CD4-positive, alpha-beta T cell treated with Interleukin-17A for 1 hour (primary cell): ENCODE data around the gene KIF2B.
"Not testable (repeated sequence)": the region's sequence is repeated elsewhere in the genome, so short reads cannot be mapped to it uniquely, and the experiment has no call there.

Experiments used
- DNase-seq: peaks from one replicate; pipeline ENCODE4 v3.0.0-alpha.2; 2020

Gene KIF2B, protein sequence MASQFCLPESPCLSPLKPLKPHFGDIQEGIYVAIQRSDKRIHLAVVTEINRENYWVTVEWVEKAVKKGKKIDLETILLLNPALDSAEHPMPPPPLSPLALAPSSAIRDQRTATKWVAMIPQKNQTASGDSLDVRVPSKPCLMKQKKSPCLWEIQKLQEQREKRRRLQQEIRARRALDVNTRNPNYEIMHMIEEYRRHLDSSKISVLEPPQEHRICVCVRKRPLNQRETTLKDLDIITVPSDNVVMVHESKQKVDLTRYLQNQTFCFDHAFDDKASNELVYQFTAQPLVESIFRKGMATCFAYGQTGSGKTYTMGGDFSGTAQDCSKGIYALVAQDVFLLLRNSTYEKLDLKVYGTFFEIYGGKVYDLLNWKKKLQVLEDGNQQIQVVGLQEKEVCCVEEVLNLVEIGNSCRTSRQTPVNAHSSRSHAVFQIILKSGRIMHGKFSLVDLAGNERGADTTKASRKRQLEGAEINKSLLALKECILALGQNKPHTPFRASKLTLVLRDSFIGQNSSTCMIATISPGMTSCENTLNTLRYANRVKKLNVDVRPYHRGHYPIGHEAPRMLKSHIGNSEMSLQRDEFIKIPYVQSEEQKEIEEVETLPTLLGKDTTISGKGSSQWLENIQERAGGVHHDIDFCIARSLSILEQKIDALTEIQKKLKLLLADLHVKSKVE

DNA sequence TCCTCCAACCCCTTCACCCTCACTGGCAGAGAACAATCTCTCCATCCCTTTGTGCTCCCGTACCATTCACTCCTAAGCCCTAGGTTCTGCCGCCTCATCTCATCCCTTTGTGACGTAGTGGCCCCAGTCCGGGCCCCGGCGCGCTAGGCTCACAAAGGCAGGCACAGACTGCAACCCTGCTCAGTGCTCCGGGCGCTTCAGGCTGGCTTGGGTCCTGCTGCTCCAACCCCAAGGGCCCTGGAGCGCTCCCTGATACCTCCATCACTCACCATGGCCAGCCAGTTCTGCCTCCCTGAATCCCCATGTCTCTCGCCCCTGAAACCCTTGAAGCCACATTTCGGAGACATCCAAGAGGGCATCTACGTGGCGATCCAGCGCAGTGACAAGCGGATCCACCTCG is at the start of gene KIF2B:
KIF2B (plus strand) TSS at position 164 of the 400 bp plus-strand sequence; CDS start at position 271, 107 bp downstream.
- DNase-seq = no peak

- DNase-seq = no peak
These were observed 42.4 kb upstream of the KIF2B start for GRCh38 chr17:53780320-53780719.

GRCh38 chr17:53791551-53791950 is 31.2 kb upstream of the KIF2B start:
- no peak for DNase-seq

DNA sequence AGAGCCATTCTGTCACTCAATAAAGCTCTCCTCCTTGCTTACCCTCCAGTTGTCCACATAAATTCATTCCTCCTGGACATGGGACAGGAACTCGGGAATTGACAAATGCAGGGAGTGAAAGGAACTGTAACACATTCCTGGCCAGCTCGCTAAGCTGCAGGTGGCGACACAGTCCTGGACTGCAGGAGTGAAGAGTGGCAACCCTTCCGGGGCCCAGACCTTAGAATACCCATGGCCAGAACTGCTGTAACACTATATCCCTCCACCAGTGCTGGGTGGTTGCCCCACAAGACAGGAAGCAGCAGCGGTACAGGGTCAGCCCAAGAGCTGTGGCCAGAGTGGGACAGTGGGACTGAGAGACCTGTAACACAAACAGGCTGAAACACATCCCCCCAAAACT is 30.3 kb upstream of the KIF2B start:
- no peak for DNase-seq

DNA sequence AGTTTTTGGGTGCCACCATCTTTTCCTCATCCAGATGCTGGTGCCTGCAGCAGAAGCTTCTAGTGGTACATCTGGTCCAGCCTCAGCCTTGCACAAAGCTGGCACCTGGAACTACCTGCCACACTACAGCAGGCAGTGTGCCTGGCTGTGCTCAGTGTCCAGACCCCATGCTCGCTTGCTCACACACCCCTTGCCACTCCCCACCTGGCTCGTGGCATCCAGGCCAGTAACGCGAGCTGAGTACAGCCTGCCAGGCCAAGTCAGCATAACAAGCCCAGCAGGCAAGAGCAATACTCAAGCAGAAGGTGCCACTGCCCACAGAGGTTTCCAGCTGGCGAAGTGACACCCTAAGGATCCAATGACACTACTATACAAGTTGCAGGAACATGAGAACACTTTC is 29.7 kb upstream of the KIF2B start:
- no peak for DNase-seq

DNA sequence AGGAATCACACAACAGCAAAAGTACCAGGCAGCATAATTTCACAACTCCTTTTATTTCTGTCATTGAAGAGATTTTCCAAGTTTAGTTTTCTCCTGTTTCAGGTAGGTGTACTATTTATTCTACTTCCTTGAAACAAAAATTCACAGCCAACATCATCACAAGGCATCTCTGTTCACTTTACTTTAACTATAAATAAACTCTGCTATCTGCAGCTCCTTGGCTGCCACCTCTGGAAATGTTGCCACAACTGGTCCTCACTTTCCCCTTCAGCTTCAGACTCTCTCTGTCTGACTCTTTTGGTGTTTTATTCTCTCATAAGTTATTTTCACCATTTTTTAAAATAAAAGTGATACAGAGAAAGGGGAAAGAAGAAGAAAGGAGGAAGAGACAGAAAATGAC is 27.9 kb upstream of the KIF2B start:
- DNase-seq = no peak

DNA sequence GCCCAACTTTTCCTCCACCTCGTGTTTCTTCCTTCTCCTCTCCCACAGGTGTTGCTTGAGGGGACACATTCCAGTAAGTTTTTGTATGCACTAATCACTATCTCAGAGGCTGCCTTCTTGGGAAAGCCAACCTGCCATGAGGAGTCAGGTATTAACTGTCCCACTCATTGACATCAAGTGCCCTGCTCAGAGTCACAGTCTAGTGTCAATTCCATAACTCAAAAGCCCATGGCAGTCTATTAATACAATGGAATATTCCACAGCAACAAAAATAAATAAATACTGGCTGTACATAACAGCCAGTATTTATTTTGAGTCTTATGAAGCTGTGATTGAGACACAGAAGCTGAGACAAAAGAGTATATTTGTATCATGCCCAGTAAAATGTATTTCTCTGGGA is 26.1 kb upstream of the KIF2B start:
- DNase-seq = no peak

DNA sequence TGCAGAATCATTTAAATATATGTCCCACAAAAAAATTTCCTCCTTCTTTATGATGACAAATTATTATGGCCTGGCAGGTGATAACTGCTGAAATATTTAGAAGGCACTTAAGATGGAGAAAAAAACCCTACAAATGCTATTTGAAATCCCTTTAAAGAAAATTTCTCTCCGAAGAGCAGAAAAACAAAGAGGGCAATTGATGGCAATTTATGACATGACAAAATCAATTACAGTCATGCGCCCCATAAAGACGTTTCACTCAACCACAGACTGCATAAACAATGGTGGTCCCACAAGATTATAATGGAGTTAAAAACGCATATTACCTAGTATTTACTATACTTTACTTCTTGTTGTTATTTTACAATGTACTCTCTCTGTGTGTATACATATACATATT is 25.2 kb upstream of the KIF2B start:
- no peak for DNase-seq

GRCh38 chr17:53804437-53804836 is 18.3 kb upstream of the KIF2B start:
- DNase-seq = no peak

- DNase-seq = no peak
These were observed 16.3 kb upstream of the KIF2B start for GRCh38 chr17:53806473-53806872.

DNA sequence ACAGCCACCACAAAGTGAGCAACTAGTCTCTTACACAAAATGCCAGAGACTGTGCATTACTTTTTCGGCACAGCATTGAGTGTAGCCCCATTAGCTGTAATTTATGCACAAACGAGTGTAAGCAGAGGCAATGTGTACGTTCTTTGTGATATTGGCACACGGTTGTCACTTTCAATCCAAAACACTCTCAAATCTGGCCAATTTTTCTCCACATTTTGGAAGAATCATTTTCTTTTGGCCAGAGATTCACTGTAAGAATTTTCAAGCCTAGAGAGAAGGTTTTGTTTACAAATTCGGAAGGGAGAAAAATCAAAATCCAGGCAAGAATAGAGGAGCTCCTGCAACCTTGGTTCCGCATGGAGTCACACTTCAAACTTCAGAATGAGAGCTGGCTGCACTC is 15.4 kb upstream of the KIF2B start:
- DNase-seq = no peak

DNA sequence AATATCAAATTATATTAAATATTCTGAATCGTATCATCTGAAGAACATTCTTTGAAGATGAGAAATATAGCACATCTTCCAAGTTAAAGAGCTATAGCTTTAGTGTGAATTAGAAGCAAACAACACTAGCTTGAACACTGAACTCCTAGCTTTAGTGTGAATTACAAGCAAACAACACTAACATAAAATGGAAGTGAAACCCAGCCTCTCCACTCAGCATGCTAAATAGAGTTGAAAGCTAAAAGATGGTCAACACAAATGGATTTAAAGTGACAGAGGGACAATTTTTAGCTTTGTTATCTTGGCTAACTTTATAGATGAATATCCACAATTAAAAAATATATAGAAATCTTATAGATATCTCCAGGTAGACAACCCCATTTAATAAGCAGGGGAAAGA is 4.5 kb upstream of the KIF2B start:
- no peak for DNase-seq

DNA sequence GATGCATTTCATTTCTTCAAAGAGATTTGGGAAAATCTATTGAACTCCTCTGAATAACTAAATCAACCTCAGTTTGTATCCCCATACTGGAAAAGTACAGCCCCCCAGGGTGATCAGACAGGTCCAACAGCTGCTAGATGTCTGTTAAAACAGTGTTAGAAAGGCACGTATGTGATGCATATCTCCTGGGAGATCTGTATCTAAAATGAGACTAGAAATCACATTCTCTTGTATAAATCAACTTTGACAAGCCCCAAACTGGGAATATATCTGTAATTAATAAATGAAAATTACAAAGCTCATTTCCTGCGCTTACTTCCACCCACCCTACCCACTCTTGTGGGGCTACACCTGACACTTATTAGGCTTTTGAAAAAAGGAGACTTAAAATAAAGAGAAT is 3.8 kb upstream of the KIF2B start:
- no peak for DNase-seq

DNA sequence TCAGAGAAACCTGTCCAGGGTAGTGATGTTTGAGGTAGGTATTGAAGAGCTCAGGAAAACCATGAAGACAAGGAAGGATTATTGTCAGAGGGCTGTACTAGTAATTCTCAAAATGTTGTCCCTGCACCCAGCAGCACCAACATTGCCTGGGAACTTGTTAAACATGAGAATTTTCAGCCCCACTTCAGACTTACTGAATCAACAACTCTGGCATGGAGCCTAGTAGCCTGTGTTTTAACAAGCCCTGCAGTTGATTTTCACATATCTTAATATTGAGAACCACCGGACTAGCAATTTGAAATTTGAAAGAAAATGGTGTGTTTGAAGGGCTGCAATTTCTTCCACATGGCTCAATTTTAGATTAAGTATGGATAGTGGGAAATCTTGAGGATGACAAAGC is 2.8 kb upstream of the KIF2B start:
- DNase-seq = no peak

DNA sequence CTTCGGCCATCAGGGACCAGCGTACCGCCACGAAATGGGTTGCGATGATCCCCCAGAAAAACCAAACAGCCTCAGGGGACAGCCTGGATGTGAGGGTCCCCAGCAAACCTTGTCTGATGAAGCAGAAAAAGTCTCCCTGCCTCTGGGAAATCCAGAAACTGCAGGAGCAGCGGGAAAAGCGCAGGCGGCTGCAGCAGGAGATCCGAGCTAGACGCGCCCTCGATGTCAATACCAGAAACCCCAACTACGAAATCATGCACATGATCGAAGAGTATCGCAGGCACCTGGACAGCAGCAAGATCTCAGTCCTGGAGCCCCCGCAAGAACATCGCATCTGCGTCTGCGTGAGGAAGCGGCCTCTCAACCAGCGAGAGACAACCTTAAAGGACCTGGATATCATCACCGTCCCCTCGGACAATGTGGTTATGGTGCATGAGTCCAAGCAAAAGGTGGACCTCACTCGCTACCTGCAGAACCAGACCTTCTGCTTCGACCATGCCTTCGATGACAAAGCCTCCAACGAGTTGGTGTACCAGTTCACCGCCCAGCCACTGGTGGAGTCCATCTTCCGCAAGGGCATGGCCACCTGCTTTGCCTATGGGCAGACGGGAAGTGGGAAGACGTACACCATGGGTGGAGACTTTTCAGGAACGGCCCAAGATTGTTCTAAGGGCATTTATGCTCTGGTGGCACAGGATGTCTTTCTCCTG is 769 bp downstream of the KIF2B start:
- no peak for DNase-seq

DNA sequence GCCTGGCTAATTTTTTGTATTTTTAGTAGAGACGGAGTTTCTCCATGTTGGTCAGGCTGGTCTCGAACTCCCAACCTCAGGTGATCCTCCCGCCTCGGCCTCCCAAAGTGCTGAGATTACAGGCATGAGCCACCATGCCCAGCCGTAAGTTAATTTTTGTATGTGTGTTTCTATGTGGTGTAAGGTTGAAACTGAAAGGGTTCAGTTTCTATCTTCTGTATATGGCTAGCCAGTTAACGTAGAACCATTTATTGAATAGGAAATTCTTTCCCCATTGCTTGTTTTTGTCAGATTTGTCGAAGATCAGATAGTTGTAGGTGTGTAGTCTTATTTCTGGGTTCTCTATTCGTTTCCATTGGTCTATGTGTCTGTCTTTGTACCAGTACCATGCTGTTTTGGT is 12.0 kb downstream of the KIF2B start:
- not testable (repeated sequence) for DNase-seq

DNA sequence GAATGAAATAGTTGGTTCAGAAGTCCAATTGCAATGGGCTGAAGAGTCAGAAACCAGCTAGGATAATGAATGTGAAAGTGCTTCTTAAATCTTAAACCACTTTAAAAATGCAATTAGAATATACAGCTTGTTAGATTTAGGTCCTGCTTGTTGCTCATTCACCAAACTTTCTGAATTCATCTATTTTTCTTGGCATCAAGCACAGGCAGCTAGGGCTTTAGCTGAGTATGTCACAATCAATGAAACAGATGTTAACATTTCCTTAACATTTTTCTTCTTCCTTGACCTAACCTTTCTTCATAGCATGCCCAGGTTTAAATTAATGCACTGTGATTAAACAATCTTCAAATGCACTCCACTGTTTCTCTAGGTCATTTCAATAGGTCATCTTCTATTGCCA is 14.4 kb downstream of the KIF2B start:
- DNase-seq = no peak

- no peak for DNase-seq
These were observed 21.9 kb downstream of the KIF2B start for GRCh38 chr17:53844491-53845107.

- not testable (repeated sequence) for DNase-seq
These were observed 48.4 kb downstream of the KIF2B start for GRCh38 chr17:53871128-53871527.
